Activated naive CD4-positive, alpha-beta T cell treated with anti-CD3 and anti-CD28 coated beads, Interleukin-2, amount 10 ng/mL, durations not matched to agents 7 days and 5 days (primary cell): ENCODE data around the gene WDR18.
"Not testable (repeated sequence)": the region's sequence is repeated elsewhere in the genome, so short reads cannot be mapped to it uniquely, and the experiment has no call there.

Source experiments
- CTCF ChIA-PET: fragments of 350-600 bp; sonication (Branson Sonifier 250); formaldehyde crosslinking; loops from one replicate; lab custom pipeline; 2021; ENCODE audit warnings: antibody characterized with exemption; lab: Charles Lee
- DNase-seq: peaks from one replicate; pipeline ENCODE4 v3.0.0-alpha.2; 2020
- H3K27ac Mint-ChIP-seq: one replicate; pipeline ENCODE4 v1.8.0; 2021; ENCODE audit warnings: mild to moderate bottlenecking, moderate library complexity, mixed read lengths
- H3K27me3 Mint-ChIP-seq: one replicate; pipeline ENCODE4 v1.8.0; 2021; ENCODE audit warnings: mild to moderate bottlenecking, mixed read lengths
- H3K36me3 Mint-ChIP-seq: one replicate; pipeline ENCODE4 v1.8.0; 2021; ENCODE audit warnings: mixed read lengths
- H3K4me1 Mint-ChIP-seq: one replicate; pipeline ENCODE4 v1.8.0; 2021; ENCODE audit warnings: mixed read lengths
- H3K4me3 Mint-ChIP-seq: one replicate; pipeline ENCODE4 v1.8.0; 2021; ENCODE audit warnings: mild to moderate bottlenecking, moderate library complexity, mixed read lengths
- H3K9me3 Mint-ChIP-seq: one replicate; pipeline ENCODE4 v1.8.0; 2021; ENCODE audit warnings: mixed read lengths

The WDR18 gene

GRCh38 chr19:955803-956765, 28.1 kb upstream of the WDR18 start:
- Mint-ChIP-seq H3K4me3 (no peak overlapping the region), H3K36me3 (peaks cover 6% of the 10 kb centered on the region), H3K4me1 (peaks cover 19% of the 10 kb centered on the region), H3K27me3 (no peaks in the 10 kb centered on the region), H3K27ac (no peak overlapping the region), H3K9me3 (no peaks in the 10 kb centered on the region)
- no peak for DNase-seq
- CTCF ChIA-PET: no interaction called here

GRCh38 chr19:956766-957440, 27.2 kb upstream of the WDR18 start:
- Mint-ChIP-seq H3K36me3 (peaks cover 6% of the 10 kb centered on the region), H3K27ac (no peak overlapping the region), H3K9me3 (no peaks in the 10 kb centered on the region), H3K4me1 (peaks cover 20% of the 10 kb centered on the region), H3K27me3 (no peaks in the 10 kb centered on the region), H3K4me3 (no peak overlapping the region)
- CTCF ChIA-PET: no interaction called here
- no peak for DNase-seq

- H3K9me3 Mint-ChIP-seq, H3K36me3 Mint-ChIP-seq, DNase-seq, H3K4me3 Mint-ChIP-seq, H3K27me3 Mint-ChIP-seq, H3K27ac Mint-ChIP-seq: not testable (repeated sequence)
- peaks cover 23% of the 10 kb centered on the region for H3K4me1 Mint-ChIP-seq
- CTCF ChIA-PET: interaction anchor here (0.6 kb wide), 1 partner anchor 346 kb away, joined by 3 read pairs; no protein-coding TSS in a partner anchor
Observed at GRCh38 chr19:957578-957977, 26.6 kb upstream of the WDR18 start.

- H3K9me3 Mint-ChIP-seq: no peaks in the 10 kb centered on the region
- no peaks in the 10 kb centered on the region for H3K27me3 Mint-ChIP-seq
- CTCF ChIA-PET: no interaction called here
- no peak overlapping the region for H3K4me3 Mint-ChIP-seq
- peak; percentile 33 for DNase-seq
- H3K36me3 Mint-ChIP-seq: peaks cover 17% of the 10 kb centered on the region
- H3K27ac Mint-ChIP-seq: peak overlapping the region; percentile 59
- H3K4me1 Mint-ChIP-seq: peaks cover 17% of the 10 kb centered on the region
Observed at GRCh38 chr19:958967-959855, 24.9 kb upstream of the WDR18 start.

GRCh38 chr19:960020-960419, 24.1 kb upstream of the WDR18 start:
- CTCF ChIA-PET: no interaction called here
- DNase-seq: no peak
- Mint-ChIP-seq H3K4me3 (no peak overlapping the region), H3K36me3 (peaks cover 24% of the 10 kb centered on the region), H3K27ac (no peak overlapping the region), H3K4me1 (peaks cover 17% of the 10 kb centered on the region), H3K9me3 (no peaks in the 10 kb centered on the region), H3K27me3 (no peaks in the 10 kb centered on the region)

GRCh38 chr19:960601-960938, 23.6 kb upstream of the WDR18 start:
- CTCF ChIA-PET: no interaction called here
- H3K27ac Mint-ChIP-seq: no peak overlapping the region
- peaks cover 28% of the 10 kb centered on the region for H3K36me3 Mint-ChIP-seq
- no peaks in the 10 kb centered on the region for H3K9me3 Mint-ChIP-seq
- H3K27me3 Mint-ChIP-seq: no peaks in the 10 kb centered on the region
- DNase-seq: no peak
- H3K4me3 Mint-ChIP-seq: no peak overlapping the region
- peaks cover 20% of the 10 kb centered on the region for H3K4me1 Mint-ChIP-seq

GRCh38 chr19:961866-962620, 22.1 kb upstream of the WDR18 start:
- Mint-ChIP-seq H3K4me3 (no peak overlapping the region), H3K36me3 (peaks cover 33% of the 10 kb centered on the region), H3K9me3 (no peaks in the 10 kb centered on the region), H3K27ac (peak overlapping the region; percentile 84), H3K4me1 (peaks cover 20% of the 10 kb centered on the region), H3K27me3 (no peaks in the 10 kb centered on the region)
- DNase-seq: peak; percentile 38
- CTCF ChIA-PET: interaction anchor here (0.6 kb wide), 1 partner anchor 34 kb away, joined by 3 read pairs; no protein-coding TSS in a partner anchor

GRCh38 chr19:962683-963400, 21.3 kb upstream of the WDR18 start:
- peaks cover 20% of the 10 kb centered on the region for H3K4me1 Mint-ChIP-seq
- CTCF ChIA-PET: no interaction called here

GRCh38 chr19:963486-963951, 20.6 kb upstream of the WDR18 start:
- Mint-ChIP-seq H3K27me3 (no peaks in the 10 kb centered on the region), H3K36me3 (peaks cover 41% of the 10 kb centered on the region), H3K9me3 (no peaks in the 10 kb centered on the region), H3K27ac (no peak overlapping the region), H3K4me1 (peaks cover 20% of the 10 kb centered on the region), H3K4me3 (no peak overlapping the region)
- DNase-seq: no peak
- CTCF ChIA-PET: no interaction called here

More at GRCh38 chr19:962683-963400, 21.3 kb upstream of the WDR18 start:
- Mint-ChIP-seq H3K27ac (peak overlapping the region; percentile 11), H3K4me3 (no peak overlapping the region), H3K9me3 (no peaks in the 10 kb centered on the region), H3K27me3 (no peaks in the 10 kb centered on the region), H3K36me3 (peaks cover 37% of the 10 kb centered on the region)
- no peak for DNase-seq

- CTCF ChIA-PET: interaction anchor here (1.3 kb wide), 1 partner anchor 40 kb away, joined by 3 read pairs; no protein-coding TSS in a partner anchor
- H3K9me3 Mint-ChIP-seq: no peaks in the 10 kb centered on the region
- H3K27ac Mint-ChIP-seq: no peak overlapping the region
- H3K4me1 Mint-ChIP-seq: peaks cover 17% of the 10 kb centered on the region
- H3K27me3 Mint-ChIP-seq: no peaks in the 10 kb centered on the region
- no peak overlapping the region for H3K4me3 Mint-ChIP-seq
- no peak for DNase-seq
- H3K36me3 Mint-ChIP-seq: peaks cover 41% of the 10 kb centered on the region
Observed at GRCh38 chr19:964116-964520, 20.0 kb upstream of the WDR18 start.

GRCh38 chr19:964761-965694, 19.1 kb upstream of the WDR18 start:
- Mint-ChIP-seq H3K4me3 (no peak overlapping the region), H3K27ac (no peak overlapping the region), H3K36me3 (peaks cover 41% of the 10 kb centered on the region), H3K9me3 (no peaks in the 10 kb centered on the region), H3K27me3 (no peaks in the 10 kb centered on the region), H3K4me1 (peaks cover 15% of the 10 kb centered on the region)
- CTCF ChIA-PET: interaction anchor here (1.3 kb wide), 1 partner anchor 39 kb away, joined by 3 read pairs; no protein-coding TSS in a partner anchor
- DNase-seq: no peak

GRCh38 chr19:966485-967088, 17.6 kb upstream of the WDR18 start:
- H3K9me3 Mint-ChIP-seq: peaks cover 7% of the 10 kb centered on the region
- H3K36me3 Mint-ChIP-seq: peaks cover 52% of the 10 kb centered on the region
- DNase-seq: no peak
- peaks cover 15% of the 10 kb centered on the region for H3K4me1 Mint-ChIP-seq
- no peaks in the 10 kb centered on the region for H3K27me3 Mint-ChIP-seq
- CTCF ChIA-PET: no interaction called here
- no peak overlapping the region for H3K4me3 Mint-ChIP-seq
- no peak overlapping the region for H3K27ac Mint-ChIP-seq
